IMR-90 (cell line): ENCODE measurements around the gene PRKAG2. TPM values are rescaled to one million over a fixed set of nuclear protein-coding genes. Genes with fewer than 3 reads are reported as not detected.

Experiments
- ATAC-seq: fragments of 200-7000 bp; cut with Tn5 transposase; 2 replicates; pipeline ENCODE4 v1.9.1; 2020; ENCODE audit warnings: low read depth, mild to moderate bottlenecking, moderate library complexity
- BruUV-seq: library from RNA; stranded (reverse); fragments of 400-500 nt; replicated peaks from 2 replicates; lab custom pipeline; 2021; lab: Mats Ljungman, UMichigan
- CTCF ChIA-PET: fragments of 300-600 bp; formaldehyde crosslinking; extraction: SDS; loops from one replicate; lab custom pipeline; 2021; ENCODE audit warnings: antibody characterized with exemption; lab: Yijun Ruan, JAX
- POLR2A ChIA-PET: fragments of 300-600 bp; sonication (Branson Sonifier 250); formaldehyde crosslinking; loops from one replicate; lab custom pipeline; 2022; ENCODE audit warnings: antibody characterized with exemption; ENCODE audit not compliant: unreplicated experiment; lab: Charles Lee
- DNase-seq: peaks from one replicate; pipeline ENCODE4 v3.0.0; 2013
- H2AFZ ChIP-seq: replicated peaks from 2 replicates; pipeline ENCODE3; 2013; ENCODE audit warnings: low read length, mild to moderate bottlenecking; ENCODE audit not compliant: poor library complexity
- H2AK5ac ChIP-seq: 2 replicates; pipeline ENCODE4 v1.6.1; 2013; ENCODE audit warnings: low read depth, low read length, inconsistent platforms
- H2AK9ac ChIP-seq: replicated peaks from 2 replicates; pipeline ENCODE3; 2013; ENCODE audit warnings: mild to moderate bottlenecking, low read depth, low read length, moderate library complexity; ENCODE audit not compliant: poor library complexity
- H2BK120ac ChIP-seq: 2 replicates; pipeline ENCODE4 v1.6.1; 2013; ENCODE audit warnings: low read depth, low read length, inconsistent platforms
- H2BK15ac ChIP-seq: 3 replicates; pipeline ENCODE4 v1.6.1; 2013; ENCODE audit warnings: low read depth, low read length, inconsistent platforms
- H2BK20ac ChIP-seq: 2 replicates; pipeline ENCODE4 v1.6.1; 2013; ENCODE audit warnings: low read depth, mild to moderate bottlenecking, inconsistent platforms, low read length, moderate library complexity
- H2BK5ac ChIP-seq: 2 replicates; pipeline ENCODE4 v1.6.1; 2013; ENCODE audit warnings: mild to moderate bottlenecking, low read depth, low read length, inconsistent platforms; ENCODE audit not compliant: poor library complexity, severe bottlenecking
- H3K14ac ChIP-seq: replicated peaks from 2 replicates; pipeline ENCODE4 v1.6.1; 2013; ENCODE audit warnings: low read depth, low read length, inconsistent platforms
- H3K18ac ChIP-seq: 2 replicates; pipeline ENCODE4 v1.6.1; 2013; ENCODE audit warnings: low read depth, low read length, control low read depth
- H3K23ac ChIP-seq: 2 replicates; pipeline ENCODE4 v1.6.1; 2013; ENCODE audit warnings: low read depth, low read length, inconsistent platforms
- H3K27ac ChIP-seq: 2 replicates; pipeline ENCODE4 v1.5.1; 2013; ENCODE audit warnings: mild to moderate bottlenecking, control low read depth, low read length; ENCODE audit not compliant: insufficient read depth
- H3K27me3 ChIP-seq: 2 replicates; pipeline ENCODE4 v1.6.1; 2013; ENCODE audit warnings: low read length; ENCODE audit not compliant: control insufficient read depth, insufficient read depth
- H3K36me3 ChIP-seq: 2 replicates; pipeline ENCODE4 v1.6.1; 2013; ENCODE audit warnings: low read length, mixed read lengths; ENCODE audit not compliant: control insufficient read depth, insufficient read depth
- H3K4ac ChIP-seq: 2 replicates; pipeline ENCODE4 v1.6.1; 2013; ENCODE audit warnings: low read depth, low read length, inconsistent platforms
- H3K4me1 ChIP-seq: 2 replicates; pipeline ENCODE4 v1.6.1; 2013; ENCODE audit warnings: low read length, mixed read lengths; ENCODE audit not compliant: control insufficient read depth, insufficient read depth
- H3K4me2 ChIP-seq: 2 replicates; pipeline ENCODE4 v1.6.1; 2013; ENCODE audit warnings: low read depth, mild to moderate bottlenecking, control low read depth, low read length, moderate library complexity
- H3K4me3 ChIP-seq: 2 replicates; pipeline ENCODE4 v1.5.1; 2013; ENCODE audit warnings: low read depth, mild to moderate bottlenecking, control low read depth, low read length, moderate library complexity; ENCODE audit not compliant: insufficient read depth
- H3K56ac ChIP-seq: 2 replicates; pipeline ENCODE4 v1.6.1; 2013; ENCODE audit warnings: low read length, inconsistent platforms; ENCODE audit not compliant: insufficient read depth; ENCODE audit errors: extremely low read depth
- H3K79me1 ChIP-seq, 2 experiments: 2 replicates each; pipeline ENCODE4 v1.6.1; 2013; ENCODE audit warnings: low read length in 2 of 2, inconsistent platforms in 1 of 2, low read depth in 1 of 2
- H3K9ac ChIP-seq: 2 replicates; pipeline ENCODE4 v1.6.1; 2013; ENCODE audit warnings: low read depth, low read length, control low read depth
- H3K9me1 ChIP-seq: 2 replicates; pipeline ENCODE4 v1.6.1; 2013; ENCODE audit warnings: low read length, inconsistent platforms; ENCODE audit not compliant: insufficient read depth
- H3K9me3 ChIP-seq: 2 replicates; pipeline ENCODE4 v1.6.1; 2013; ENCODE audit warnings: low read length; ENCODE audit not compliant: control insufficient read depth, insufficient read depth
- H4K20me1 ChIP-seq: 2 replicates; pipeline ENCODE4 v1.6.1; 2013; ENCODE audit warnings: low read length, inconsistent platforms; ENCODE audit not compliant: insufficient read depth
- H4K5ac ChIP-seq: 2 replicates; pipeline ENCODE4 v1.6.1; 2013; ENCODE audit warnings: mild to moderate bottlenecking, low read depth, low read length, control low read depth
- H4K8ac ChIP-seq, 2 experiments: 2 replicates each; pipeline ENCODE4 v1.6.1; 2013; ENCODE audit warnings: low read depth in 2 of 2, low read length in 2 of 2, control low read depth in 1 of 2, inconsistent platforms in 1 of 2
- H4K91ac ChIP-seq: 2 replicates; pipeline ENCODE4 v1.6.1; 2013; ENCODE audit warnings: low read depth, low read length, inconsistent platforms; ENCODE audit not compliant: insufficient read depth
- BHLHE40 ChIP-seq: fragments of 150-350 bp; IDR thresholded peaks from 2 replicates; pipeline ENCODE4 v1.6.1; 2016; ENCODE audit warnings: mild to moderate bottlenecking, low read depth, low read length
- CEBPB ChIP-seq: IDR thresholded peaks from 2 replicates; pipeline ENCODE4 v1.6.1; 2012; ENCODE audit warnings: low read depth, low read length, improper control_type of control experiment
- CHD1 ChIP-seq: IDR thresholded peaks from 2 replicates; pipeline ENCODE4 v1.6.1; 2012; ENCODE audit warnings: low read depth, low read length, improper control_type of control experiment
- CTCF ChIP-seq: conservative IDR thresholded peaks from 2 replicates; pipeline ENCODE4 v1.5.1; 2012; ENCODE audit warnings: mild to moderate bottlenecking, low read depth, low read length, improper control_type of control experiment
- ELK1 ChIP-seq: fragments of 150-350 bp; IDR thresholded peaks from 2 replicates; pipeline ENCODE4 v1.6.1; 2016; ENCODE audit warnings: low read depth, mild to moderate bottlenecking, low read length, moderate library complexity, borderline replicate concordance
- FOS ChIP-seq: fragments of 150-350 bp; IDR thresholded peaks from 2 replicates; pipeline ENCODE4 v1.6.1; 2016; ENCODE audit warnings: low read depth, low read length
- MAFK ChIP-seq: IDR thresholded peaks from 2 replicates; pipeline ENCODE4 v1.6.1; 2012; ENCODE audit warnings: low read depth, low read length, improper control_type of control experiment
- MAZ ChIP-seq: IDR thresholded peaks from 2 replicates; pipeline ENCODE4 v1.6.1; 2012; ENCODE audit warnings: low read depth, mild to moderate bottlenecking, low read length, improper control_type of control experiment, moderate library complexity, borderline replicate concordance
- MXI1 ChIP-seq: IDR thresholded peaks from 2 replicates; pipeline ENCODE4 v1.6.1; 2012; ENCODE audit warnings: low read depth, mild to moderate bottlenecking, low read length, moderate library complexity, borderline replicate concordance
- NFE2L2 ChIP-seq: fragments of 150-350 bp; IDR thresholded peaks from 2 replicates; pipeline ENCODE4 v1.6.1; 2016; ENCODE audit warnings: low read depth, mild to moderate bottlenecking, low read length
- POLR2A ChIP-seq: IDR thresholded peaks from 2 replicates; pipeline ENCODE4 v1.6.1; 2012; ENCODE audit warnings: mild to moderate bottlenecking, low read depth, low read length
- RAD21 ChIP-seq: IDR thresholded peaks from 2 replicates; pipeline ENCODE4 v1.6.1; 2012; ENCODE audit warnings: low read length, improper control_type of control experiment
- RCOR1 ChIP-seq: IDR thresholded peaks from 2 replicates; pipeline ENCODE4 v1.6.1; 2012; ENCODE audit warnings: mild to moderate bottlenecking, low read length, improper control_type of control experiment; ENCODE audit not compliant: insufficient replicate concordance
- RFX5 ChIP-seq: IDR thresholded peaks from 2 replicates; pipeline ENCODE4 v1.8.0; 2012; ENCODE audit warnings: low read depth, mild to moderate bottlenecking, low read length, moderate library complexity
- SMC3 ChIP-seq: fragments of 150-350 bp; IDR thresholded peaks from 2 replicates; pipeline ENCODE4 v1.6.1; 2016; ENCODE audit warnings: low read depth, mild to moderate bottlenecking, antibody characterized with exemption, low read length, moderate library complexity
- USF2 ChIP-seq: fragments of 150-350 bp; IDR thresholded peaks from 2 replicates; pipeline ENCODE4 v1.6.1; 2017; ENCODE audit warnings: mild to moderate bottlenecking, antibody characterized with exemption, low read length, low read depth
- WGBS, 2 experiments: methylation state at CpG; one replicate each; pipeline versions ENCODE4 v1.1.5 to v1.1.7; 2013; ENCODE audit warnings: missing lambda C conversion rate in 2 of 2; ENCODE audit not compliant: insufficient read length in 1 of 2; ENCODE audit errors: extremely low coverage in 2 of 2; 5-methylcytosine and 5-hydroxymethylcytosine counted together
- dilution Hi-C: fragments of 300-500 bp; cut with HindIII; formaldehyde crosslinking; loops from one replicate; pipeline ENCODE4 v1.14.3; 2018; ENCODE audit warnings: low sequenced_read_pairs; ENCODE audit not compliant: unreplicated experiment
- in situ Hi-C: fragments of 300-500 bp; cut with MboI; formaldehyde crosslinking; loops from 3 replicates; pipeline ENCODE4 v1.14.3; 2019; ENCODE audit warnings: low sequenced_read_pairs, inconsistent platforms, mixed read lengths
- intact Hi-C: fragments of 100-400 bp; cut with micrococcal nuclease; formaldehyde crosslinking; loops from 2 replicates; pipeline ENCODE4 v1.10.0; 2022
- polyA plus RNA-seq, 3 experiments: library from polyadenylated mRNA; depleted of rRNA; stranded (reverse); fragments of >200 nt; gene quantifications; 2 replicates each; pipeline ENCODE4 v1.2.3, GENCODE V29; 2012; ENCODE audit warnings: low replicate concordance in 1 of 3
- total RNA-seq: library from RNA; depleted of rRNA; stranded (reverse); fragments of >200 nt; gene quantifications from 2 replicates; pipeline ENCODE4 v1.2.3, GENCODE V29; 2012

The PRKAG2 gene
- total and polyA plus RNA-seq, 2 of the 4 experiments (the other 2 are of a cell fraction), result 15.4 to 21.6 TPM

- Histone ChIP-seq H4K20me1 (no peaks in the 10 kb centered on the region), H2BK5ac (no peak overlapping the region), H3K27ac (no peak overlapping the region), H3K4me2 (no peak overlapping the region), H3K4me1 (no peaks in the 10 kb centered on the region), H3K79me1 (no peaks in the 10 kb centered on the region), H2BK120ac (no peak overlapping the region), H2AFZ (no peak overlapping the region), H3K9me3 (no peaks in the 10 kb centered on the region), H2AK9ac (no peak overlapping the region), H3K18ac (no peak overlapping the region), H3K9me1 (no peaks in the 10 kb centered on the region), H3K27me3 (peaks cover 33% of the 10 kb centered on the region), H2BK15ac (no peak overlapping the region), H3K56ac (no peak overlapping the region), H3K4me3 (no peak overlapping the region), H3K23ac (no peak overlapping the region), H4K8ac (no peak overlapping the region), H3K36me3 (no peaks in the 10 kb centered on the region), H3K14ac (no peak overlapping the region), H2BK20ac (no peak overlapping the region), H4K5ac (no peak overlapping the region), H3K4ac (no peak overlapping the region), H3K9ac (no peak overlapping the region), H4K91ac (no peak overlapping the region), H2AK5ac (no peak overlapping the region)
- WGBS, 2 experiments, result no CpG with 5 or more reads among the region's 12 CpGs
- intact Hi-C loops, result no loop called here
- TF ChIP-seq CEBPB (no peak), RAD21 (no peak), MAZ (no peak), FOS (no peak), ELK1 (no peak), RCOR1 (no peak), CTCF (no peak), MAFK (no peak), BHLHE40 (no peak), CHD1 (no peak), SMC3 (no peak), RFX5 (no peak), USF2 (no peak), NFE2L2 (no peak), MXI1 (no peak), POLR2A (no peak)
- POLR2A ChIA-PET, result no interaction called here
- CTCF ChIA-PET, result no interaction called here
- no peak for DNase-seq
- in situ Hi-C loops, result no loop called here
- dilution Hi-C loops, result no loop called here
- no peak for ATAC-seq
- BruUV-seq, result no TSS peak
Measured at GRCh38 chr7:151836927-151837205, 40.0 kb downstream of the PRKAG2 start.
